Measurements from ENCODE around the gene TMEM106C.

DNA sequence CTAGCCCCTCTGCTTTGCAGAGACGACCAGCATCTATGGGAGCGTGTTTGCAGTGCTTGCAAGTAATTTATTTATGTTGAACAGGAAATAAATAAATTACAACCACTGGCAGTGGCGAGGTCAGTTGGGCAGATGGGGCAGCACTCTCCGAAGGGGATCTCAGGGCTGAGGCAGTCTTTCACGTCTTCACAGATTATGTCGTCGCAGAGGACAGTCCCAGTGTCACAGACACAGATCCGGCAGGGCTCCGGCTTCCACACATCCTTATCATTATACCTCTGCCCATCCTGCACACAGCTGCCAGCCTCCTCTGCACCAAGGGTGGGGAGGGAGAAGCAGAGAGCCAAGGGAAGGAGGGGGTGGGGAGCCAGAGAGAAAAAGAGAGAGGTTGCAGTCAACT is 36.4 kb downstream of the TMEM106C start:
- TF ChIP-seq, protein P1, sequence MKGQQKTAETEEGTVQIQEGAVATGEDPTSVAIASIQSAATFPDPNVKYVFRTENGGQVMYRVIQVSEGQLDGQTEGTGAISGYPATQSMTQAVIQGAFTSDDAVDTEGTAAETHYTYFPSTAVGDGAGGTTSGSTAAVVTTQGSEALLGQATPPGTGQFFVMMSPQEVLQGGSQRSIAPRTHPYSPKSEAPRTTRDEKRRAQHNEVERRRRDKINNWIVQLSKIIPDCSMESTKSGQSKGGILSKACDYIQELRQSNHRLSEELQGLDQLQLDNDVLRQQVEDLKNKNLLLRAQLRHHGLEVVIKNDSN (IDR thresholded peaks at IDR 0.05), result no peak
- TF ChIP-seq RAD21 (IDR thresholded peaks at IDR 0.05; ENCODE audit: low read depth) (no peak), REST (IDR thresholded peaks at IDR 0.05; ENCODE audit: low read depth) (no peak), EP300 (IDR thresholded peaks at IDR 0.05; ENCODE audit: borderline replicate concordance) (no peak), CEBPB (IDR thresholded peaks at IDR 0.05) (no peak), FOXM1 (IDR thresholded peaks at IDR 0.05; ENCODE audit: borderline replicate concordance, low read depth) (no peak), TEAD4 (IDR thresholded peaks at IDR 0.05) (no peak), TAF1 (IDR thresholded peaks at IDR 0.05; ENCODE audit: low read depth) (no peak), ZBTB7A (IDR thresholded peaks at IDR 0.05; ENCODE audit: low read depth) (no peak), EGR1 (IDR thresholded peaks at IDR 0.05) (no peak)
- TF ChIP-seq, protein P2, sequence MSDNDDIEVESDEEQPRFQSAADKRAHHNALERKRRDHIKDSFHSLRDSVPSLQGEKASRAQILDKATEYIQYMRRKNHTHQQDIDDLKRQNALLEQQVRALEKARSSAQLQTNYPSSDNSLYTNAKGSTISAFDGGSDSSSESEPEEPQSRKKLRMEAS (IDR thresholded peaks at IDR 0.05), result no peak

Measured in Ishikawa (cell line).